ENCODE data around the gene MEF2D. TPM values are rescaled to one million over a fixed set of nuclear protein-coding genes. Genes with fewer than 3 reads are reported as not detected.
A peak's percentile ranks its signal among the peaks of the same experiment; 100 is the strongest.

The MEF2D gene
- total RNA-seq, 1 experiment from 2014 or later, result 33.5 TPM

- intact Hi-C loops (cut with micrococcal nuclease; ENCODE audit: unreplicated experiment), result no loop called here
- Histone ChIP-seq H3K4me1 (replicated peaks; ENCODE audit: insufficient read depth) (peaks cover 30% of the 10 kb centered on the region), H3K4me3 (no peak overlapping the region), H3K27me3 (ENCODE audit: insufficient read depth, low read depth) (no peaks in the 10 kb centered on the region), H4K20me1 (ENCODE audit: insufficient read depth) (no peaks in the 10 kb centered on the region), H3F3A (ENCODE audit: insufficient read depth, low read depth) (peaks cover 39% of the 10 kb centered on the region), H3K79me2 (ENCODE audit: low read depth) (no peaks in the 10 kb centered on the region), H3K36me3 (ENCODE audit: low read depth) (no peaks in the 10 kb centered on the region), H3K9me2 (ENCODE audit: insufficient read depth) (no peaks in the 10 kb centered on the region), H3K9me3 (ENCODE audit: insufficient read depth, low read depth) (no peaks in the 10 kb centered on the region), H3K4me2 (no peak overlapping the region), H2AFZ (no peak overlapping the region), H3K27ac (no peak overlapping the region)
- peak in 1 of 2 experiments; percentile 21 for DNase-seq
- TF ChIP-seq EZH2 (IDR thresholded peaks at IDR 0.05; ENCODE audit: low read depth) (no peak), CTCF (conservative IDR thresholded peaks at IDR 0.05) (no peak)
- POLR2A ChIA-PET (ENCODE audit: unreplicated experiment), result no interaction called here
- no TSS peak for BruUV-seq (replicated peaks)
- CTCF ChIA-PET, result no interaction called here
These were observed 40.0 kb downstream of the MEF2D start for GRCh38 chr1:156460525-156460924.

- Histone ChIP-seq H3K79me2 (ENCODE audit: low read depth) (no peaks in the 10 kb centered on the region), H3K4me2 (peak overlapping the region; percentile 90), H3K9me3 (ENCODE audit: insufficient read depth, low read depth) (no peaks in the 10 kb centered on the region), H3K9me2 (ENCODE audit: insufficient read depth) (no peaks in the 10 kb centered on the region), H2AFZ (no peak overlapping the region), H3K27me3 (ENCODE audit: insufficient read depth, low read depth) (no peaks in the 10 kb centered on the region), H3K27ac (peak overlapping the region; percentile 89; the same call in 1 of the 2 replicates), H3K4me3 (no peak overlapping the region; the same call in 1 of the 2 replicates), H3F3A (ENCODE audit: insufficient read depth, low read depth) (peaks cover 32% of the 10 kb centered on the region), H3K4me1 (replicated peaks; ENCODE audit: insufficient read depth) (peaks cover 13% of the 10 kb centered on the region), H4K20me1 (ENCODE audit: insufficient read depth) (no peaks in the 10 kb centered on the region), H3K36me3 (ENCODE audit: low read depth) (no peaks in the 10 kb centered on the region)
- no TSS peak for BruUV-seq (replicated peaks)
- intact Hi-C loops (cut with micrococcal nuclease; ENCODE audit: unreplicated experiment), result no loop called here
- TF ChIP-seq CTCF (conservative IDR thresholded peaks at IDR 0.05), result no peak
- TF ChIP-seq EZH2 (IDR thresholded peaks at IDR 0.05; ENCODE audit: low read depth), result no peak
- peak in 1 of 2 experiments; percentile 36 for DNase-seq
- POLR2A ChIA-PET (ENCODE audit: unreplicated experiment), result no interaction called here
- CTCF ChIA-PET, result interaction anchor here (0.5 to 1.3 kb wide), 3 partner anchors 40 to 865 kb away, joined by 3 to 6 read pairs (median 3); no protein-coding TSS in a partner anchor
These were observed 42.4 kb downstream of the MEF2D start for GRCh38 chr1:156458181-156458503.

GRCh38 chr1:156456625-156457465, 43.7 kb downstream of the MEF2D start:
- H3K9me3 ChIP-seq (ENCODE audit: insufficient read depth, low read depth), result no peaks in the 10 kb centered on the region
- peak; percentile 95 to 96 for DNase-seq
- H3K4me3 ChIP-seq, result peak overlapping the region; percentile 66
- ChIA-PET CTCF (interaction anchor here (0.6 to 1.3 kb wide), 11 partner anchors 34 to 338 kb away, joined by 3 to 6 read pairs (median 4); partner anchors contain the start of genes MEF2D and PMF1), POLR2A (ENCODE audit: unreplicated experiment) (interaction anchor here (0.6 to 1.1 kb wide), 11 partner anchors 15 to 344 kb away, joined by 3 to 34 read pairs (median 5); partner anchors contain the start of genes CCT3, MEF2D and TSACC)
- H3K4me2 ChIP-seq, result peak overlapping the region; percentile 90
- TF ChIP-seq EZH2 (IDR thresholded peaks at IDR 0.05; ENCODE audit: low read depth) (no peak), CTCF (conservative IDR thresholded peaks at IDR 0.05) (no peak)
- H4K20me1 ChIP-seq (ENCODE audit: insufficient read depth), result no peaks in the 10 kb centered on the region
- H3K27me3 ChIP-seq (ENCODE audit: insufficient read depth, low read depth), result no peaks in the 10 kb centered on the region
- no peaks in the 10 kb centered on the region for H3K36me3 ChIP-seq (ENCODE audit: low read depth)
- peaks cover 32% of the 10 kb centered on the region for H3F3A ChIP-seq (ENCODE audit: insufficient read depth, low read depth)
- H3K27ac ChIP-seq, result peak overlapping the region; percentile 89
- H3K79me2 ChIP-seq (ENCODE audit: low read depth), result no peaks in the 10 kb centered on the region
- intact Hi-C loops (cut with micrococcal nuclease; ENCODE audit: unreplicated experiment), result loop anchor here (1.0 to 2.0 kb wide), 4 partner anchors 14 to 151 kb away; no protein-coding TSS in a partner anchor
- TSS peak; percentile 94 for BruUV-seq (replicated peaks)
- H3K4me1 ChIP-seq (replicated peaks; ENCODE audit: insufficient read depth), result peaks cover 13% of the 10 kb centered on the region
- peak overlapping the region; percentile 82 for H2AFZ ChIP-seq
- no peaks in the 10 kb centered on the region for H3K9me2 ChIP-seq (ENCODE audit: insufficient read depth)
